SK-N-SH (cell line): ENCODE measurements around the gene ROR2. TPM values are rescaled to one million over a fixed set of nuclear protein-coding genes. Genes with fewer than 3 reads are reported as not detected.

Experiments
- CTCF ChIA-PET: fragments of 300-600, 350-600 bp; formaldehyde crosslinking; extraction: SDS; loops from one replicate; lab custom pipeline; 2021; lab: Yijun Ruan, JAX
- POLR2A ChIA-PET: fragments of 350-600 bp; sonication (Branson Sonifier 250); formaldehyde crosslinking; extraction: SDS; loops from one replicate; lab custom pipeline; 2020; ENCODE audit warnings: antibody characterized with exemption, inconsistent platforms; lab: Yijun Ruan, JAX
- DNase-seq: peaks from one replicate; pipeline ENCODE4 v3.0.0; 2012
- H2AFZ ChIP-seq: fragments of 200-600 bp; sonication (generic); 2 replicates; pipeline ENCODE4 v1.8.1; 2016; ENCODE audit warnings: antibody characterized with exemption, mild to moderate bottlenecking, low read depth
- H3F3A ChIP-seq: fragments of 200-600 bp; sonication (generic); replicated peaks from 2 replicates; pipeline ENCODE3; 2016; ENCODE audit warnings: antibody characterized with exemption, mild to moderate bottlenecking; ENCODE audit not compliant: insufficient read depth
- H3K27ac ChIP-seq, 2 experiments: fragments of 200-500 bp in 1 of 2; fragments of 200-600 bp in 1 of 2; sonication (Bioruptor generic) in 1 of 2; sonication (generic), shearing (Covaris generic) in 1 of 2; 2 replicates each; pipeline versions ENCODE4 v1.5.1 to v1.6.1; 2014 to 2016; ENCODE audit warnings: low read depth in 2 of 2, inconsistent platforms in 1 of 2, low read length in 1 of 2, mild to moderate bottlenecking in 1 of 2, mixed read lengths in 1 of 2
- H3K27me3 ChIP-seq: fragments of 200-600 bp; sonication (generic), shearing (Covaris generic); 2 replicates; pipeline ENCODE4 v1.6.1; 2016; ENCODE audit warnings: mixed run types; ENCODE audit not compliant: insufficient read depth
- H3K36me3 ChIP-seq, 2 experiments: fragments of 200-500 bp in 1 of 2; fragments of 200-600 bp in 1 of 2; sonication (Bioruptor generic) in 1 of 2; sonication (generic) in 1 of 2; replicated peaks in 1 of 2; 2 replicates each; pipeline versions ENCODE3 to v1.5.1; 2014 to 2016; ENCODE audit warnings: low read length in 1 of 2, mild to moderate bottlenecking in 1 of 2; ENCODE audit not compliant: insufficient read depth in 2 of 2, control insufficient read depth in 1 of 2
- H3K4me1 ChIP-seq, 2 experiments: fragments of 200-500 bp in 1 of 2; fragments of 200-600 bp in 1 of 2; sonication (Bioruptor generic) in 1 of 2; sonication (generic), shearing (Covaris generic) in 1 of 2; 2 replicates each; pipeline versions ENCODE4 v1.5.1 to v1.6.1; 2014 to 2016; ENCODE audit warnings: low read depth in 1 of 2, low read length in 1 of 2, mixed run types in 1 of 2; ENCODE audit not compliant: insufficient read depth in 2 of 2, control insufficient read depth in 1 of 2
- H3K4me2 ChIP-seq: fragments of 200-600 bp; sonication (generic), shearing (Covaris generic); 2 replicates; pipeline ENCODE4 v1.6.1; 2017; ENCODE audit warnings: mixed run types
- H3K4me3 ChIP-seq, 2 experiments: fragments of 200-500 bp in 1 of 2; fragments of 200-600 bp in 1 of 2; sonication (Bioruptor generic) in 1 of 2; sonication (generic), shearing (Covaris generic) in 1 of 2; 2 replicates each; pipeline versions ENCODE4 v1.5.1 to v1.8.1; 2014 to 2016; ENCODE audit warnings: low read depth in 2 of 2, inconsistent platforms in 1 of 2, low read length in 1 of 2, mild to moderate bottlenecking in 1 of 2, mixed read lengths in 1 of 2, moderate library complexity in 1 of 2
- H3K79me2 ChIP-seq: fragments of 200-600 bp; sonication (generic); 2 replicates; pipeline ENCODE4 v1.8.1; 2017; ENCODE audit warnings: mild to moderate bottlenecking; ENCODE audit not compliant: insufficient read depth
- H3K9ac ChIP-seq: fragments of 200-600 bp; sonication (generic); 2 replicates; pipeline ENCODE4 v1.6.1; 2017; ENCODE audit warnings: mixed run types
- H3K9me2 ChIP-seq: fragments of 200-600 bp; sonication (generic); 2 replicates; pipeline ENCODE4 v1.6.1; 2017; ENCODE audit warnings: mixed run types
- H3K9me3 ChIP-seq: fragments of 200-600 bp; sonication (generic); 2 replicates; pipeline ENCODE4 v1.6.1; 2017; ENCODE audit warnings: mixed run types, mild to moderate bottlenecking, moderate library complexity
- H4K20me1 ChIP-seq: fragments of 200-600 bp; sonication (generic); 2 replicates; pipeline ENCODE4 v1.6.1; 2017; ENCODE audit warnings: mild to moderate bottlenecking, mixed run types; ENCODE audit not compliant: insufficient read depth
- FOSL2 ChIP-seq: IDR thresholded peaks from 2 replicates; pipeline ENCODE4 v1.4.0; 2012; ENCODE audit warnings: low read depth, mild to moderate bottlenecking, moderate library complexity, borderline replicate concordance
- GABPA ChIP-seq: IDR thresholded peaks from 2 replicates; pipeline ENCODE4 v1.4.0; 2012; ENCODE audit warnings: low read depth, mild to moderate bottlenecking
- MEF2A ChIP-seq: IDR thresholded peaks from 2 replicates; pipeline ENCODE4 v1.4.0; 2012; ENCODE audit warnings: low read depth, borderline replicate concordance
- MXI1 ChIP-seq: IDR thresholded peaks from 2 replicates; pipeline ENCODE4 v1.6.1; 2012; ENCODE audit warnings: mild to moderate bottlenecking, low read depth, low read length, improper control_type of control experiment
- NFIC ChIP-seq: IDR thresholded peaks from 2 replicates; pipeline ENCODE4 v1.4.0; 2012; ENCODE audit warnings: borderline replicate concordance
- NRF1 ChIP-seq: IDR thresholded peaks from 2 replicates; pipeline ENCODE4 v1.6.1; 2012; ENCODE audit warnings: low read depth, mild to moderate bottlenecking, low read length
- RAD21 ChIP-seq: IDR thresholded peaks from 2 replicates; pipeline ENCODE4 v1.6.1; 2012; ENCODE audit warnings: mild to moderate bottlenecking, low read length
- RXRA ChIP-seq: IDR thresholded peaks from 2 replicates; pipeline ENCODE4 v1.4.0; 2012; ENCODE audit warnings: low read depth, mild to moderate bottlenecking, borderline replicate concordance
- TEAD4 ChIP-seq: IDR thresholded peaks from 2 replicates; pipeline ENCODE4 v1.4.0; 2012; ENCODE audit warnings: mild to moderate bottlenecking, borderline replicate concordance; ENCODE audit not compliant: insufficient read depth
- WGBS: methylation state at CpG from one replicate; pipeline ENCODE4 v1.1.6; 2017; ENCODE audit warnings: low lambda C conversion rate; 5-methylcytosine and 5-hydroxymethylcytosine counted together
- polyA plus RNA-seq, 3 experiments: library from polyadenylated mRNA; depleted of rRNA; stranded (reverse); fragments of >200 nt; gene quantifications; 2 replicates each; pipeline ENCODE4 v1.2.3, GENCODE V29; 2012
- TF ChIP-seq, protein P1 (sequence below): IDR thresholded peaks from 2 replicates; pipeline ENCODE4; 2012
- TF ChIP-seq, protein P2 (sequence below): fragments of 200-600 bp; sonication (generic); IDR thresholded peaks from 2 replicates; pipeline ENCODE4 v1.6.1; 2017; ENCODE audit warnings: antibody characterized with exemption, mild to moderate bottlenecking, moderate library complexity

ROR2 gene
- polyA plus RNA-seq, 1 of the 3 experiments (the other 2 are of a cell fraction) = 0.43 TPM

DNA sequence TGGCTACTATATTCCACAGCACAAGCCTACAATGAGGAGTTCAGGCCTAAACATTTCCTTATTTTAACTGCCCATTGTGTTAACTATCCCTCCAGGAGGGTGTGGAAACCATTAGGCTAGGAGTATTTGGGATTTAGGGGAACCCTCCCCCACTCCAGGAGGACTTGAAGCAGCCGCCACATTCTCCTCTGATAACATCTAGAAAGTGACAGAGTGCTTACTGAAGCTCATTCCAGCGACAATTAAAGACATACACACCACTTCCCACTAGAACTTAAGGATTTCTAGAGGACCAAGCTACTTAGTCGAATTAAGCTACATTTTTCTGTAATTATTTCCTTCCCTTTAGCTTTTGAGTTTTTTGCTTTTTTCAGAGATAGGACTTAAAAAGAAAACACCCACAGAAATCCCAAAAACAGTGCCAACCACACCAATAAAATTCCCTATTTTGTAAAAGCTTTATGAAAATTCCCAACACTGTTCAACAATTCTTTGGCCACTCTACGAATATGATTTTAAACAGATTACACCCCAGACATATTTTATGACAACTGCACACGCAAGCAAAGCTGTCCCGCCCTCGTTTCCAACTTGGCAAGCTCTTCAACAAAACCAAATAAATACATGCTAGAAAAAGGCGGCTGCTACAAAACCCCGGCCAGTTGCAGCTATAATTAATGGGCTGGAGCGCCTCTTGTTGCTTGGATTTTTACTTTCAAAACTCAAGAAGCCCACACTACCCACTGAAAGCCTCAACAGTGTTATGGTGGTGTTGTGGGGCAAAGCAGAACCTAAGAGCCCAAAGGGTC is 4.5 kb downstream of the ROR2 start:
- Histone ChIP-seq H3K27me3 (peaks cover 31% of the 10 kb centered on the region), H3K27ac (no peak overlapping the region), H3K4me3 (no peak overlapping the region), H3K9me3 (no peaks in the 10 kb centered on the region), H3K4me2 (no peak overlapping the region), H2AFZ (no peak overlapping the region), H3K79me2 (no peaks in the 10 kb centered on the region), H3K4me1 (peaks cover 0 to 12% of the 10 kb centered on the region in 2 experiments; a peak in 2 of 4 replicates), H3K36me3 (no peaks in the 10 kb centered on the region), H3K9me2 (no peaks in the 10 kb centered on the region), H3K9ac (no peak overlapping the region), H4K20me1 (no peaks in the 10 kb centered on the region), H3F3A (no peaks in the 10 kb centered on the region)
- 49% methylated on average over 10 of the region's 10 CpGs for WGBS
- ChIA-PET POLR2A (no interaction called here), CTCF (interaction anchor here (1.0 to 20.1 kb wide), 12 partner anchors 9 to 218 kb away, joined by 3 to 495 read pairs (median 5); no protein-coding TSS in a partner anchor)
- no peak for TF ChIP-seq GABPA
- peak; percentile 28 for DNase-seq

DNA sequence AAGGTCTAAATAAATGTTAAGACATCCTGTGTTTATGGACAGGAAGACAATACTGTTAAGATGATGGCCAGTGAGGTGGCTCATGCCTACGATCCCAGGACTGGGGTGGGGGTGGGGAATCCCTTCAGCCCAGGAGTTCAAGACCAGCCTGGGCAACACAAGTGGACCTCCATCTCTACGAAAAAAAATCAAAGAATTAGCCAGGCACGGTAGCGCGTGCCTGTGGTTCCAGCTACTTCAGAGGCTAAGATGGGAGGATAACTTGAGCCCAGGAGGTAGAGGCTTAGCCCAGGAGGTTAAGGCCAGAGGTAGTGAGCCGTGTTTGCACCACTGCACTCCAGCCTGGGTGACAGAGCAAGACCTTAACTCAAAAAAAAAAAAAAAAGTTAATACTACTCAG is 5.3 kb downstream of the ROR2 start:
- H3F3A ChIP-seq = no peaks in the 10 kb centered on the region
- TF ChIP-seq, protein P1, sequence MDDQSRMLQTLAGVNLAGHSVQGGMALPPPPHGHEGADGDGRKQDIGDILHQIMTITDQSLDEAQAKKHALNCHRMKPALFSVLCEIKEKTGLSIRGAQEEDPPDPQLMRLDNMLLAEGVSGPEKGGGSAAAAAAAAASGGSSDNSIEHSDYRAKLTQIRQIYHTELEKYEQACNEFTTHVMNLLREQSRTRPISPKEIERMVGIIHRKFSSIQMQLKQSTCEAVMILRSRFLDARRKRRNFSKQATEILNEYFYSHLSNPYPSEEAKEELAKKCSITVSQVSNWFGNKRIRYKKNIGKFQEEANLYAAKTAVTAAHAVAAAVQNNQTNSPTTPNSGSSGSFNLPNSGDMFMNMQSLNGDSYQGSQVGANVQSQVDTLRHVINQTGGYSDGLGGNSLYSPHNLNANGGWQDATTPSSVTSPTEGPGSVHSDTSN = no peak
- TF ChIP-seq MXI1 (no peak), NRF1 (no peak)
- ChIA-PET CTCF (interaction anchor here (0.7 to 20.1 kb wide), 5 partner anchors 11 to 210 kb away, joined by 3 to 495 read pairs (median 4); no protein-coding TSS in a partner anchor), POLR2A (no interaction called here)
- peaks cover 0 to 15% of the 10 kb centered on the region in 2 experiments; a peak in 2 of 4 replicates for H3K4me1 ChIP-seq
- DNase-seq = no peak
- H3K27ac ChIP-seq = no peak overlapping the region
- H3K4me2 ChIP-seq = no peak overlapping the region
- H3K79me2 ChIP-seq = no peaks in the 10 kb centered on the region
- H3K4me3 ChIP-seq = no peak overlapping the region
- WGBS = 66% methylated on average over 6 of the region's 6 CpGs
- H3K9ac ChIP-seq = no peak overlapping the region
- H2AFZ ChIP-seq = no peak overlapping the region
- H3K9me3 ChIP-seq = no peaks in the 10 kb centered on the region
- H3K9me2 ChIP-seq = no peaks in the 10 kb centered on the region
- peaks cover 26% of the 10 kb centered on the region for H3K27me3 ChIP-seq
- H3K36me3 ChIP-seq = no peaks in the 10 kb centered on the region
- H4K20me1 ChIP-seq = no peaks in the 10 kb centered on the region

DNA sequence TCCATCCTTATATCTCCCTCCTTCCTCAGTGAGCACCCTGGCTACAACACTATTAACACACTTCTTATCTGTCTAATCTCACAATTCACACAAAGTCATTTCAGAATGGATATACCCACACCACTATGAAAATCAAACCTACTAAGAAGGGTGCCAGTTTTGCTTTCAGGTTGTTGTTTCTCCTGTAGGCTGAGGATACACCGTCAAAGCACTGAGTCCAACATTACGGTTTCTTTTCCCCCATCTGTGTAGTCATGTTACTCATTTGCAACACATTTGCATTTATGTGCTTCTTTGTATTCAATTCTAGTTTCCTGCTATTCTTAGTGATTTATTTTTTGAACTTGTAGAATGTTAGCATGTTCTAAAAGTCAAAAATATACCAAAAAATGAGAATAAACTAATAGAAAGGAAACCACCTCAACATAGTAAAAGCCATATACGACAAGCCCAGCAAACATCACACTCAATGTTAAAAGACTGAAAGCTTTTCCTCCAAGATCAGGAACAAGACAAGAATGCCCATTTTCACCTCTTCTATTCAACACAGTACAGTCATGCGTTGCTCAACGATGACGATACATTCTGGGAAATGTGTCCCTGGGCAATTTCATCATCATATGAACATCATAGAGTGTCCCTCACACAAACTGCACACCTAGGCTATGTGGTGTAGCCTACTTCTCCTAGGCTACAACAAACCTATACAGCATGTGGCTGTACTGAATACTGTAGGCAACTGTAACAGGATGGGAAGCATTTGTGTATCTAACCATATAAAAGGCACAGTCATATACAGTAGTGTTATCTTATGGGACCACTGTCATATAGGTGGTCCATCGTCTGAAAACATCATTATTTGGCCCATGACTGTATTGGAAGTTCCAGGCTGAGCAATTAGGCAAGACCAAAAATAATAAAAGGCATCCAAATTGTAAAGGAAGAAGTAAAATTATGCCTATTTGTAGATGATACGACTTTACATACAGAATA is 6.3 kb downstream of the ROR2 start:
- POLR2A ChIA-PET = no interaction called here
- H3F3A ChIP-seq = no peaks in the 10 kb centered on the region
- CTCF ChIA-PET = interaction anchor here (0.7 to 20.1 kb wide), 3 partner anchors 12 to 175 kb away, joined by 3 to 495 read pairs (median 4); no protein-coding TSS in a partner anchor
- no peak overlapping the region for H2AFZ ChIP-seq
- H3K36me3 ChIP-seq = no peaks in the 10 kb centered on the region
- H4K20me1 ChIP-seq = no peaks in the 10 kb centered on the region
- H3K79me2 ChIP-seq = no peaks in the 10 kb centered on the region
- TF ChIP-seq FOSL2 (no peak), TEAD4 (no peak), MEF2A (no peak), RAD21 (no peak), RXRA (no peak), NRF1 (no peak), GABPA (no peak), NFIC (no peak)
- TF ChIP-seq, protein P1 = no peak
- TF ChIP-seq, protein P2, sequence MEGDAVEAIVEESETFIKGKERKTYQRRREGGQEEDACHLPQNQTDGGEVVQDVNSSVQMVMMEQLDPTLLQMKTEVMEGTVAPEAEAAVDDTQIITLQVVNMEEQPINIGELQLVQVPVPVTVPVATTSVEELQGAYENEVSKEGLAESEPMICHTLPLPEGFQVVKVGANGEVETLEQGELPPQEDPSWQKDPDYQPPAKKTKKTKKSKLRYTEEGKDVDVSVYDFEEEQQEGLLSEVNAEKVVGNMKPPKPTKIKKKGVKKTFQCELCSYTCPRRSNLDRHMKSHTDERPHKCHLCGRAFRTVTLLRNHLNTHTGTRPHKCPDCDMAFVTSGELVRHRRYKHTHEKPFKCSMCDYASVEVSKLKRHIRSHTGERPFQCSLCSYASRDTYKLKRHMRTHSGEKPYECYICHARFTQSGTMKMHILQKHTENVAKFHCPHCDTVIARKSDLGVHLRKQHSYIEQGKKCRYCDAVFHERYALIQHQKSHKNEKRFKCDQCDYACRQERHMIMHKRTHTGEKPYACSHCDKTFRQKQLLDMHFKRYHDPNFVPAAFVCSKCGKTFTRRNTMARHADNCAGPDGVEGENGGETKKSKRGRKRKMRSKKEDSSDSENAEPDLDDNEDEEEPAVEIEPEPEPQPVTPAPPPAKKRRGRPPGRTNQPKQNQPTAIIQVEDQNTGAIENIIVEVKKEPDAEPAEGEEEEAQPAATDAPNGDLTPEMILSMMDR = no peak
- H3K9ac ChIP-seq = no peak overlapping the region
- no peaks in the 10 kb centered on the region for H3K9me2 ChIP-seq
- no peak overlapping the region for H3K27ac ChIP-seq
- peaks cover 16% of the 10 kb centered on the region for H3K27me3 ChIP-seq
- no peak overlapping the region for H3K4me2 ChIP-seq
- DNase-seq = no peak
- no peak overlapping the region for H3K4me3 ChIP-seq
- H3K4me1 ChIP-seq = peaks cover 0 to 15% of the 10 kb centered on the region in 2 experiments; a peak in 2 of 4 replicates
- WGBS = 76% methylated on average over 8 of the region's 8 CpGs
- no peaks in the 10 kb centered on the region for H3K9me3 ChIP-seq
